ENCODE results near the gene MBNL2.

GRCh38 chr13:97179501-97179900 lies 42.6 kb upstream of the MBNL2 start:
- TF ChIP-seq CTCF (IDR thresholded peaks at IDR 0.05 in 2 of 3, conservative IDR thresholded peaks at IDR 0.05 in 1 of 3; ENCODE audit: control insufficient read depth in 2 of 3, extremely low read depth in 1 of 3, insufficient read depth in 1 of 3, low read depth in 3 of 3, low read length in 3 of 3) = no peak
- TF ChIP-seq TCF7 (IDR thresholded peaks at IDR 0.05; ENCODE audit: borderline replicate concordance) = no peak
- TF ChIP-seq MYC (IDR thresholded peaks at IDR 0.05; ENCODE audit: insufficient read depth, insufficient read length, insufficient replicate concordance, low read length, severe bottlenecking) = no peak
- no peak for TF ChIP-seq IRF3 (IDR thresholded peaks at IDR 0.05)
- TF ChIP-seq RCOR1 (conservative IDR thresholded peaks at IDR 0.05; ENCODE audit: low read depth, low read length) = no peak
- no peak for TF ChIP-seq SIN3A (IDR thresholded peaks at IDR 0.05; ENCODE audit: low read depth, low read length)
- TF ChIP-seq SP1 (IDR thresholded peaks at IDR 0.05; ENCODE audit: low read depth, low read length) = no peak
- TF ChIP-seq PAX8 (IDR thresholded peaks at IDR 0.05) = no peak
- TF ChIP-seq EZH2 (IDR thresholded peaks at IDR 0.05; ENCODE audit: borderline replicate concordance, control insufficient read depth, low read depth, low read length) = no peak

Measured in GM12878 (cell line).